HG02759 (cell line): Measurements from ENCODE around the gene SLC5A6.

Experiments
- ATAC-seq: cut with Tn5 transposase; IDR thresholded peaks from one replicate; pipeline ENCODE4 v1.9.1; 2021; ENCODE audit warnings: mild to moderate bottlenecking, moderate library complexity; ENCODE audit not compliant: unreplicated experiment

The SLC5A6 gene

DNA sequence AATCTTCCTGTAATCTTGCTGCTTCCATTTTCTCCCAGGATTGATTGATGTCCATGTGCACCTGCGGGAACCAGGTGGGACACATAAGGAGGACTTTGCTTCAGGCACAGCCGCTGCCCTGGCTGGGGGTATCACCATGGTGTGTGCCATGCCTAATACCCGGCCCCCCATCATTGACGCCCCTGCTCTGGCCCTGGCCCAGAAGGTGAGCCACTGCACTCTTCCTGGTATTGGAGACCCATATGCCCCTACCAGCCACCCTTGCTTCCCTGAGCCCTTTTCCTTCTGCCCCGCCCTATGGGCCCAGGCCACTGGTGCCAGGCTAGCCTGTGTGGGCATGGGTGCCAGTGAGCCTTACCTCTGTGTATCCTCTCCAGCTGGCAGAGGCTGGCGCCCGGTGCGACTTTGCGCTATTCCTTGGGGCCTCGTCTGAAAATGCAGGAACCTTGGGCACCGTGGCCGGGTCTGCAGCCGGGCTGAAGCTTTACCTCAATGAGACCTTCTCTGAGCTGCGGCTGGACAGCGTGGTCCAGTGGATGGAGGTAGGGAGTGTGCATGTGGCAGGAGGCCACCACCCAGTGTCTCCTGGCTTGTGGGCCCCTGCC lies 25.4 kb upstream of the SLC5A6 start:
- ATAC-seq: no peak

- ATAC-seq: no peak
Measured at GRCh38 chr2:27236626-27237025, 24.6 kb upstream of the SLC5A6 start.

DNA sequence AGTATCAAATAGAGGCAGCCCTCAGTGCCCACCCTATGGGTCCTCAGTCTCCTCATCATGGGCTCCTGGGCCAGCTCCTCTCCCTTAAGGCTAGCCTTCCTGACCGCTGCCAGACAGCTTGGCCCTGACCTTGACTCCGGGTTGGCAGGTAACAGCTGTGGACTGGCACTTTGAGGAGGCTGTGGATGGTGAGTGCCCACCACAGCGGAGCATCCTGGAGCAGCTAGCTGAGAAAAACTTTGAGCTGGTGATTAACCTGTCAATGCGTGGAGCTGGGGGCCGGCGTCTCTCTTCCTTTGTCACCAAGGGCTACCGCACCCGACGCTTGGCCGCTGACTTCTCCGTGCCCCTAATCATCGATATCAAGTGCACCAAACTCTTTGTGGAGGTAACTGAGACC lies 24.1 kb upstream of the SLC5A6 start:
- no peak for ATAC-seq

DNA sequence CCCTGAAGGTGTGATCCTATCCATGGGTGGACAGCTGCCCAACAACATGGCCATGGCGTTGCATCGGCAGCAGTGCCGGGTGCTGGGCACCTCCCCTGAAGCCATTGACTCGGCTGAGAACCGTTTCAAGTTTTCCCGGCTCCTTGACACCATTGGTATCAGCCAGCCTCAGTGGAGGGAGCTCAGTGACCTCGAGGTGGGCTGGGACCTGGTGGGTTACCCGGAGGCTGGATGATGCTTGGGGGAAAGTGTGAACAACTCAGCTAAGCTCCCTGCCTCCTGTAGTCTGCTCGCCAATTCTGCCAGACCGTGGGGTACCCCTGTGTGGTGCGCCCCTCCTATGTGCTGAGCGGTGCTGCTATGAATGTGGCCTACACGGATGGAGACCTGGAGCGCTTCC lies 21.3 kb upstream of the SLC5A6 start:
- no peak for ATAC-seq

DNA sequence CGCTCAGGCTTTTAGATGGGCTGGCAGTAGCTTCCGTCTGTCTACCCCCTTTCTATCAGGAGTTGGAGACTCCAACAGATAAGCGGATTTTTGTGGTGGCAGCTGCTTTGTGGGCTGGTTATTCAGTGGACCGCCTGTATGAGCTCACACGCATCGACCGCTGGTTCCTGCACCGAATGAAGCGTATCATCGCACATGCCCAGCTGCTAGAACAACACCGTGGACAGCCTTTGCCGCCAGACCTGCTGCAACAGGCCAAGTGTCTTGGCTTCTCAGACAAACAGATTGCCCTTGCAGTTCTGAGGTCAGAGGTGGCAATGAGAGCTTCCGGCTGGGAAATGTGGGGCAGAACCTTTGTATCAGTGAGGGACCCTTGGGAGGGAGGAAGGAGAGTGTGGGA lies 19.9 kb upstream of the SLC5A6 start:
- ATAC-seq: no peak

GRCh38 chr2:27227501-27227900 lies 15.4 kb upstream of the SLC5A6 start:
- ATAC-seq: no peak

- ATAC-seq: no peak
Measured at GRCh38 chr2:27225526-27225925, 13.5 kb upstream of the SLC5A6 start.

DNA sequence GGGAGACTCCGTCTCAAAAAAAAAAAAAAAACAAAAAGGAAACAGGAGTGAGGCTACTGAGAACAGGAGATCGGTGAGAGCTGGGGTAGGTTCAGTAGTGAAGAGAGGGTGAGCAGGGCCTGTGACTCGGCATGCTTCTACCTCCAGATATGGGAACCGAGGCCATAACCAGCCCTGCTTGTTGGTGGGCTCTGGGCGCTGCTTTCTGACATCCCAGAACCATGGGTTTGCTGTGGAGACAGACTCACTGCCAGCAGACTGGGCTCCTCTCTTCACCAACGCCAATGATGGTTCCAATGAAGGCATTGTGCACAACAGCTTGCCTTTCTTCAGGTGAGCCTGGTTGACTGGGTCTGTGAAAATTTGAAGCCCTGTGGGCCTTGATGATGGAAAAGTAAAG lies 11.3 kb upstream of the SLC5A6 start:
- no peak for ATAC-seq

DNA sequence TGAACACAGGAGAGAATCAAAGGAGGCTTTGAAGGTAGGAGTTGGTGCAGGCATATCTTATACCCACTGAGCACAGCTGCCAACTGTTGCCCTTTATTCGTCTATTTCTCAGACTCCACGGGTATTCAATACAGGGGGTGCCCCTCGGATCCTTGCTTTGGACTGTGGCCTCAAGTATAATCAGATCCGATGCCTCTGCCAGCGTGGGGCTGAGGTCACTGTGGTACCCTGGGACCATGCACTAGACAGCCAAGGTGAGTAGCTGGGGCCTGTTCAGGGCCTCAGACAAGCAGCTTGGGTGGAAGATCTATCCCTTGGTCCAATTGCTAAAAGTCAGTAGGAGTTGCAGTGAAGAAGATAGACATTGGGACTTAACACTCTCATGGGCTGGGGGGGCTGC lies 10.3 kb upstream of the SLC5A6 start:
- ATAC-seq: no peak

GRCh38 chr2:27221166-27221565 lies 9.1 kb upstream of the SLC5A6 start:
- ATAC-seq: no peak

- ATAC-seq: no peak
Measured at GRCh38 chr2:27220091-27220490, 8.0 kb upstream of the SLC5A6 start.

- ATAC-seq: no peak
Measured at GRCh38 chr2:27219091-27219490, 7.0 kb upstream of the SLC5A6 start.

GRCh38 chr2:27218614-27219013 lies 6.5 kb upstream of the SLC5A6 start:
- ATAC-seq: no peak

- peak; percentile 84 for ATAC-seq
Measured at GRCh38 chr2:27217173-27218121, 5.4 kb upstream of the SLC5A6 start, which contains the start of gene CAD. CAD (plus strand) TSS chr2:27217369; CDS start chr2:27217552, 183 bp downstream.

GRCh38 chr2:27216416-27217137 lies 4.5 kb upstream of the SLC5A6 start:
- no peak for ATAC-seq

- ATAC-seq: no peak
Measured at GRCh38 chr2:27214941-27215340, 2.9 kb upstream of the SLC5A6 start.

- ATAC-seq: peak; percentile 7
Measured at GRCh38 chr2:27212626-27213471, 781 bp upstream of the SLC5A6 start.

DNA sequence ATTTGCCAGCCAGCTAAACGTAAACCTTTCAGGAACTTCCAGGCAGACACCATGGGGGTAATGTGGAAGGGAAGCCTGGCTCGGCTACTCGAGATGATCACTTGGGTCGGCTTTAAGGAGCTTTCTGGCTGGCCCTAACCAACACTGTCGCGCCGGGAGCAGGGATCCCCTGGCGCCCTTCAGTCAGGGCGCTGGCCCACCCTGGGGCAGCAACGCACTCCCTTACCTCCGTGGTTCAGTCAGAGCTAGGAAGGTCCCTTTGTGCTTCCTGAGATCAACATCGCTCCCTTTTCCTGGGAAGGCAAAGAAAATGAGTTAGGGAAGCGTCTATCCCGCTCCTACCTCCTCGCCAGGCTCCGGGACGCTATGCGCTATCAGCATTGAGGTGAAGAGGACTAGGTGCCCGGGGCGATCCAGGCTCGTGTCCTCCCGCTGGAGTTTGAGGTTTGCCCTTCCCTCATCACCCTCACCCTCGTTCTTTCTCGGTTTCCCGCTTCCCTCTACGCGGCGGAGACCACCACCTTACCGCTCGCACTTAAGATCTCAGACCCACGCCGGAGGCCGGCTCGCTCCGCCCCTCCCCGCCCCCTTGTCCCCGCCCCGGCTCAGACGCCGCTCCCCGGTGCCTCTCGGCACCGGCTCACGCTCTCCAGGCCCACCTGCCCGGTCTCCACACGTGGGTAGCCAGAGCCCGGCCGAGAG lies 676 bp downstream of the SLC5A6 start:
- ATAC-seq: peak; percentile 1

- no peak for ATAC-seq
Measured at GRCh38 chr2:27209621-27210401, 2.3 kb downstream of the SLC5A6 start.
